Lower lobe of right lung (tissue), 2 donors: ENCODE data around the gene BABAM2. TPM values are rescaled to one million over a fixed set of nuclear protein-coding genes. Genes with fewer than 3 reads are reported as not detected.

Experiments used
- ATAC-seq, 2 donors: fragments of 200-7000 bp; cut with Tn5 transposase; one replicate each; pipeline ENCODE4 v1.9.1; 2020 to 2022; ENCODE audit warnings: mild to moderate bottlenecking in 2 of 2, moderate library complexity in 2 of 2
- DNase-seq: peaks from one replicate; pipeline ENCODE4 v3.0.0-alpha.2; 2020
- H3K27ac ChIP-seq: fragments of 200-600 bp; one replicate; pipeline ENCODE4 v1.8.0; 2022
- H3K27me3 ChIP-seq: fragments of 200-600 bp; one replicate; pipeline ENCODE4 v1.8.0; 2022; ENCODE audit warnings: low read depth
- H3K36me3 ChIP-seq: fragments of 200-600 bp; one replicate; pipeline ENCODE4 v1.8.0; 2022; ENCODE audit warnings: mild to moderate bottlenecking
- H3K4me1 ChIP-seq: fragments of 200-600 bp; one replicate; pipeline ENCODE4 v1.8.0; 2022
- H3K4me3 ChIP-seq: fragments of 200-600 bp; one replicate; pipeline ENCODE4 v1.8.0; 2022; ENCODE audit warnings: mild to moderate bottlenecking
- H3K9me3 ChIP-seq: fragments of 200-600 bp; one replicate; pipeline ENCODE4 v1.8.0; 2022
- CTCF ChIP-seq: fragments of 200-600 bp; IDR thresholded peaks from one replicate; pipeline ENCODE4 v1.8.0; 2022; ENCODE audit warnings: antibody characterized with exemption, mild to moderate bottlenecking
- intact Hi-C: fragments of 100-400 bp; cut with DNase I; formaldehyde crosslinking; loops from one replicate; pipeline ENCODE4 v1.11.0; 2022
- total RNA-seq: library from RNA; stranded (reverse); fragmentation: NEBNext Ultra II Directional; extraction: Animal tissue kit (Norgen Biotek cat#: 25700); gene quantifications from one replicate; pipeline ENCODE4 v1.2.1, GENCODE V29; 2021
- donor health status: DM: no; HTN: yes; CAD: no; lungs with severe emphysema.

Gene BABAM2
- total RNA-seq, 1 donor from 2014 or later = 39.5 TPM

DNA sequence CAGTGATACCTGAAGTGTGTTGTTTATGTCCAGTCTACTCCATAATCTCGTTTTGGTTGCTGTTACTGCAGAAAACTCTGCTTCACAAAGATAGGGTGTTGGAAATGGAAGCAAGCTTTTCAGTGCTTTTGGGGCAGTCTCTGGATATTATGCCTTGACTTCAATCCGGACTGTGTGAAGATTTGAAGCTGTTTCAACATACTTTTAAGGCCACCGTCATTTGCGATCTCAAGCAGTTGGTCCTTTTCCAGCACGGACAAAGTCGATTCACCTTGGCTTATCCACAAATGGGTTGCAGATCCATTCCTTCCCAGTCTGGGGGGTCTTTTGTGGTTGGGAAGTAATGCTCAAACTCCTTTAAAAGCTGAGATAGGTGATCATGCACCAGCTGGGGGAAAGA is 20.8 kb upstream of the BABAM2 start:
- ATAC-seq = no peak
- no peak for TF ChIP-seq CTCF
- H3K9me3 ChIP-seq = no peaks in the 10 kb centered on the region
- H3K4me1 ChIP-seq = no peaks in the 10 kb centered on the region
- H3K27me3 ChIP-seq = no peaks in the 10 kb centered on the region
- H3K36me3 ChIP-seq = no peaks in the 10 kb centered on the region
- H3K27ac ChIP-seq = no peak overlapping the region
- intact Hi-C loops = no loop called here
- no peak for DNase-seq
- H3K4me3 ChIP-seq = no peak overlapping the region

- Histone ChIP-seq H3K27ac (no peak overlapping the region), H3K4me3 (no peak overlapping the region), H3K9me3 (no peaks in the 10 kb centered on the region), H3K4me1 (no peaks in the 10 kb centered on the region), H3K27me3 (no peaks in the 10 kb centered on the region), H3K36me3 (no peaks in the 10 kb centered on the region)
- TF ChIP-seq CTCF = no peak
- ATAC-seq = no peak
- no peak for DNase-seq
- intact Hi-C loops = no loop called here
Measured at GRCh38 chr2:27870724-27871123, 19.8 kb upstream of the BABAM2 start.

GRCh38 chr2:27871802-27872201 is 18.7 kb upstream of the BABAM2 start:
- Histone ChIP-seq H3K27me3 (no peaks in the 10 kb centered on the region), H3K4me1 (no peaks in the 10 kb centered on the region), H3K27ac (no peak overlapping the region), H3K4me3 (no peak overlapping the region), H3K9me3 (peaks cover 7% of the 10 kb centered on the region), H3K36me3 (no peaks in the 10 kb centered on the region)
- TF ChIP-seq CTCF = no peak
- DNase-seq (no peak), ATAC-seq (no peak)
- intact Hi-C loops = no loop called here

DNA sequence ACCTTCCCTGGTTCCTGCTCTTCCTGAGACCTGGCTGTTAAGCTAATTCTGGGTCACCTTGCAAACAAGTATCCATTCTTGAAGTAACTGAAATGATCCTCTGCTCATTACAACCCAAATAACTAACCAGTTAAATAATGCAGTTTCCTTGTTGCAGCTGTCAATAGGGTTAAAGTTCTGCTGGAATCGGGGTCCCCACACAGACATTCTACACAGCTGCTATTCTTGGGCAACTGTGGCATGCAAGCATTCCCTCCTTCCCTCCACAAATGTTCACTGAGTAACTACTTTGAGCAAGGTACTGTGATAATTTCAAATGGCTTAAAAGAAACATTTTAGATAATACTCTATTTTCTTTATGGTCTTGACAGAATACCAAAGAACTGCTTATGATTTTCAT is 17.4 kb upstream of the BABAM2 start:
- intact Hi-C loops = no loop called here
- TF ChIP-seq CTCF = no peak
- DNase-seq = no peak

GRCh38 chr2:27875089-27875881 is 15.2 kb upstream of the BABAM2 start:
- intact Hi-C loops = no loop called here
- no peak overlapping the region for H3K27ac ChIP-seq
- no peak overlapping the region for H3K4me3 ChIP-seq
- no peaks in the 10 kb centered on the region for H3K4me1 ChIP-seq
- ATAC-seq (no peak), DNase-seq (no peak)
- H3K27me3 ChIP-seq = no peaks in the 10 kb centered on the region
- no peak for TF ChIP-seq CTCF
- H3K9me3 ChIP-seq = peaks cover 7% of the 10 kb centered on the region
- H3K36me3 ChIP-seq = no peaks in the 10 kb centered on the region

More for the DNA sequence above, 17.4 kb upstream of the BABAM2 start:
- Histone ChIP-seq H3K4me3 (no peak overlapping the region), H3K27me3 (no peaks in the 10 kb centered on the region), H3K36me3 (no peaks in the 10 kb centered on the region), H3K9me3 (peaks cover 7% of the 10 kb centered on the region), H3K4me1 (no peaks in the 10 kb centered on the region), H3K27ac (no peak overlapping the region)
- ATAC-seq = no peak
